ENCODE measurements around the gene MAD2L2.

DNA sequence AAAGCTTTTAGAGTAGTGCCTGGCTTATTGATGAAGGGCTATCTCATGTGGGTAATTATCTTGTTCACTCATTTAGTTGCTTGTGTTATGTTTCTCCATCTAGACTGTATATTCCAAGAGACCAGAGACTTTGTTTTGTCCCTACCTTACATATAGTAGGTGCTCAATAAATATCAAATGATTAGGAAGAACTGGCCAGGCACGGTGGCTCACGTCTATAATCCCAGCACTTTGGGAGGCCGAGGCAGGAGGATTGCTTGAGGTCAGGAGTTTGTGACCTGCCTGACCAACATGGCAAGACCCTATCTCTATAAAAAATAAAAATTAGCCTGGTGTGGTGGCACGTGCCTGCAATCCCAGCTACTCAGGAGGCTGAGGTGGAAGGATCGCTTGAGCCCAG lies 35.7 kb downstream of the MAD2L2 start:
- TF ChIP-seq, protein P1, sequence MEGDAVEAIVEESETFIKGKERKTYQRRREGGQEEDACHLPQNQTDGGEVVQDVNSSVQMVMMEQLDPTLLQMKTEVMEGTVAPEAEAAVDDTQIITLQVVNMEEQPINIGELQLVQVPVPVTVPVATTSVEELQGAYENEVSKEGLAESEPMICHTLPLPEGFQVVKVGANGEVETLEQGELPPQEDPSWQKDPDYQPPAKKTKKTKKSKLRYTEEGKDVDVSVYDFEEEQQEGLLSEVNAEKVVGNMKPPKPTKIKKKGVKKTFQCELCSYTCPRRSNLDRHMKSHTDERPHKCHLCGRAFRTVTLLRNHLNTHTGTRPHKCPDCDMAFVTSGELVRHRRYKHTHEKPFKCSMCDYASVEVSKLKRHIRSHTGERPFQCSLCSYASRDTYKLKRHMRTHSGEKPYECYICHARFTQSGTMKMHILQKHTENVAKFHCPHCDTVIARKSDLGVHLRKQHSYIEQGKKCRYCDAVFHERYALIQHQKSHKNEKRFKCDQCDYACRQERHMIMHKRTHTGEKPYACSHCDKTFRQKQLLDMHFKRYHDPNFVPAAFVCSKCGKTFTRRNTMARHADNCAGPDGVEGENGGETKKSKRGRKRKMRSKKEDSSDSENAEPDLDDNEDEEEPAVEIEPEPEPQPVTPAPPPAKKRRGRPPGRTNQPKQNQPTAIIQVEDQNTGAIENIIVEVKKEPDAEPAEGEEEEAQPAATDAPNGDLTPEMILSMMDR (IDR thresholded peaks at IDR 0.05; ENCODE audit: low read length), result no peak
- no peak for TF ChIP-seq EZH2phosphoT487 (IDR thresholded peaks at IDR 0.05; ENCODE audit: low read length)

Measured in MM.1S (cell line).